HG03196 (cell line): ENCODE measurements around the gene SURF1.

Experiments
- ATAC-seq: cut with Tn5 transposase; IDR thresholded peaks from one replicate; pipeline ENCODE4 v1.9.1; 2021; ENCODE audit not compliant: unreplicated experiment

SURF1 gene

DNA sequence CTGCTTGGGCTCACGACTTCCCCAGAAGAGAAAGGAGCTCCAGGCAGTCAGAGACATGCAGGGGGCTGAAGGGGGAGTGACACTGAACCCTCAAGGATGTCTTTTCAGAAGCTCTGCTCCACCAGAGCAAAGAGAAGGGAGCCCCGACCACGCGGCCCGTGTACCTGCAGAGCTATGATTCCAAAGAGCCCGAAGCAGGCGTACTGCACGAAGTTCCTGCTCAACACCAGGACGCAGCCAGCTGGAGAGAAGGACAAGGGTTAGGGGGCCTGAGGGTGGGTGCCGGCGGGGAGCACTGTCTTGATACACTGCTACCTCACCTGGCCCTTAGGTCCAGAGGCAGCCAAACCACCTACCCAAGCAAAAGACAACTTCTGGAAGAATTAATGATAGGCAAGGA is 10.1 kb upstream of the SURF1 start:
- ATAC-seq: no peak

GRCh38 chr9:133362359-133363044 is 6.2 kb upstream of the SURF1 start:
- no peak for ATAC-seq

GRCh38 chr9:133361507-133362092 is 5.3 kb upstream of the SURF1 start:
- ATAC-seq: no peak

DNA sequence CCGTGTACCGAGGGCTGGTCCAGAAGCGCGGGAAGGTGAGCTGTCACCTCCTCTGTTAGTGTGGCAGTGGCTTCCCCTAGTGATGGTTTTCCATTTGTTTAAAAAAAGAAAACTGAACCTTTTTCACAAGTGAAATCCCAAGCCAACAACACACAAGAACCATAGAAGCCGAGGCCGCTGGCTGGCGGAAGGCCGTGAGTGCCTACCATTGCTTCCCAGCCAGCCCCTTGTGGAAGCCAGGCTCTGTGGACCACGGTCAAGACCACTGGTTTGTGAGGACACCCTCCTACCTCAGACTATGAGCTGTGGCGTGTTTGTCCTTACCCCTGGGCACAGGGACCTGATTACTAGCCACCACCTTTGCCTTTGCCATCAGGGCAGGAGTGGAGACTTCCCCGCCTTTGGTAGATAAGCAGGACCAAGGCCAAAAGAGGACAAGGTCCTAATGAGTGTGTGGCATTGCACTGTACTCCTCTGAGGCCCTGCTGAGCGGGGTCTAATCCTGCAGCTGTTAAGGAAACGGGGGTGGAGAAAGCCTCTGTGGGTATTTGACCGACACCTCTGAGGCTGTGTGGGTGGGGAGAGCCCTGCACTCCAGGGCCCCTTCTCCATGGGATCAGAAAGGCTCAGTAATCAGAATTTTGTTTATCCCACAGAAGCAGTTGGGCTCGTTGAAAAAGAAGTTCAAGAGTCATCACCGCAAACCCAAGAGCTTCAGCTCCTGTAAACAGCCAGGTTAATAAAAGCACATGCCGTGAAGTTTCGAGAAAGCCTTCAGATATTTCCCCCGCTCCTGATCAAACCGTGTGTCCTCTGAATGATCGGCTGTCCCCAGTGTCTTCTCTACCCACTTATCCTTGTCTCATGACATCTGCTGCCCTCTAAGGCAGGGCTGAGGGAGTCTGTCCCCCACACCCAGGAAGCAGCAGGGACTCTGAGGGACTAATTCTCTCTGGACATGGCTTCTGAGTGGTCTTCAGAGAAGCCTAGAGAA is 4.4 kb upstream of the SURF1 start:
- no peak for ATAC-seq

DNA sequence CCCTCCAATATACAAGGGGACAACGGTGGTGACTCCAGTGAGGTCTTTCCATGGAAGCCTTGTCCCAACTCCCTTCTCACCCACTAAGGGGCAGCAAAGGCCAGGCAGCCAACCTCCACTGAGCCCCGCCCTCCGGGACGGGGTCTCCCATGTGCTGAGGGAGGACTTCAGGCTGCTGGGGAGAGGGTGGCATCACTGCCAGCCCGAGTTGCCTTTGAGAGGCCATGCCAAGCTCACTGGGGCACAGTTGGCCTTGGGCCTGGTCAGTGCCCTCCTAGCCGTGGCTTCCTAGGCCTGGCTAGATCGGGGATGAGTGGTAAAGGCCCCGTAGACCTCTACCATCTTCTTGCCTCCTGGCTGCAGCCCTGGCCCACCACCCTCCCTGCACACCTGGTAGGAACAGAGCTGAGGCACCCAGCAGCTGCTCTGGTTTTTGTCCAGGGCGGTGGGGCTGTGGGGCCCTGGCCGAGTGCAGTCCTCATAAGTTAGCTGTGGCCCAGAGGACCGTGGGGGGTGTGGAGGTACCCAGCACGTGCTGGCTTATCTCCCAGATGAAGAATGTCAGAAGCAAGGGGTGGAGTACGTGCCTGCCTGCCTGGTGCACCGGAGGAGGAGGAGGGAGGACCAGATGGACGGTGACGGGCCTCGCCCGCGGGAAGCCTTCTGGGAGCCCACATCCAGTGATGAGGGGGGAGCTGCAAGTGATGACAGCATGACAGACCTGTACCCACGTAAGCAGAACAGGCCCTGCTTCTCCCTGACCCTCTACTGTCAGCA is 3.3 kb upstream of the SURF1 start:
- no peak for ATAC-seq

DNA sequence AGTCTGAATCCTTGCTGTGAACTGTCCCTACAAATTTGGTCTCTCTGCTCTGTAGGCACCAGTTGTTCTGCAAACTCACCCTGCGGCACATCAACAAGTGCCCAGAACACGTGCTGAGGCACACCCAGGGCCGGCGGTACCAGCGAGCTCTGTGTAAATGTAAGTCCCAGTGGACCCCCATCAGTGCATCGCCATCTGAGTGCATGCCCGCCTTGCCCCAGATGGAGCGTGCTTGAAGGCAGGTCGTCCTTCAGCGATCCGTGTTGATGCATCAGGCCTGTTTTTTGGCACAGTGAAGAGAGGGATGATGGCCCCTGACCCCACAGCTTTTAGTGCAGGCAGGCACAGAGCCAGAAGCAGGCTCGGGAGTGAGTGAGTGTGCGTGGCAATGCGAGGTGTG is 1.4 kb upstream of the SURF1 start:
- ATAC-seq: no peak

GRCh38 chr9:133355881-133356357 is 368 bp downstream of the SURF1 start:
- peak; percentile 28 for ATAC-seq

DNA sequence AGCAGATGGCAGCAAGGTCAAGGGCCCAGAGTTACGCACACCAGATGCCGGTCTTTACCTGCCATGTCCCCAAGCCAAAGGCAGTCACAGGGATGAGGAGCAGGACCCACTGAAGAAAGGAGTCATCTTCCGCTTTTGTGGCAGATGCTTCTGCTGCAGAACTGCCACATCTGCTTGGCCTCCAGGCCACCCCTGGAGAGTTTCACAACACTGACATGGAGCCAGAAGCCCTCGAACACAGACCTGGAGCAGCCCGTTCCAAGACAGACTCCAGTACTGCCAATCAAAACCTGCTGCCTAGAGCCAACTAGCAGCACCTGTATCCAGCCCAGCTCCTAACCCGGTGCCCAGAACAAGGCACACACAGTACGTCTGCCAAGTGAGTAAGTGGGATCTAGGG is 1.5 kb downstream of the SURF1 start:
- ATAC-seq: no peak

DNA sequence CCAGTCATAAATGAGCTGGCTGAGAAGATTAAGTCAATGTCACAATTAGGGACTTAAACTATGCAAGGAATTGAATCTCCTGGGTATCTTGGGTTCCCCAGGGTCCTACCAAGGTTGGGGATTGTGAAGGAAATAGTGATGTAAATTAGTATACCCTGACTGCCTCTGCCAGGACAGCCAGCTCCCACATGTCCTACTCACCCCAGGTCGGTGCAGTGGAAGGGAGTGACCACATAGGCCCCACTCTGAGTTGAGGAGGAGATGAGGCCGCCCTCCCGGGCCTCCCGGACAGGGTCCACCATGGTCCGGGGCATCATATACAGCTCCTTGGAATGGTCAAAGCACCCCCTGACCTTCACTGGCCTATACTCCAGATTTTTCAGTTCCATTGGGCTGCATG is 2.7 kb downstream of the SURF1 start:
- ATAC-seq: no peak

DNA sequence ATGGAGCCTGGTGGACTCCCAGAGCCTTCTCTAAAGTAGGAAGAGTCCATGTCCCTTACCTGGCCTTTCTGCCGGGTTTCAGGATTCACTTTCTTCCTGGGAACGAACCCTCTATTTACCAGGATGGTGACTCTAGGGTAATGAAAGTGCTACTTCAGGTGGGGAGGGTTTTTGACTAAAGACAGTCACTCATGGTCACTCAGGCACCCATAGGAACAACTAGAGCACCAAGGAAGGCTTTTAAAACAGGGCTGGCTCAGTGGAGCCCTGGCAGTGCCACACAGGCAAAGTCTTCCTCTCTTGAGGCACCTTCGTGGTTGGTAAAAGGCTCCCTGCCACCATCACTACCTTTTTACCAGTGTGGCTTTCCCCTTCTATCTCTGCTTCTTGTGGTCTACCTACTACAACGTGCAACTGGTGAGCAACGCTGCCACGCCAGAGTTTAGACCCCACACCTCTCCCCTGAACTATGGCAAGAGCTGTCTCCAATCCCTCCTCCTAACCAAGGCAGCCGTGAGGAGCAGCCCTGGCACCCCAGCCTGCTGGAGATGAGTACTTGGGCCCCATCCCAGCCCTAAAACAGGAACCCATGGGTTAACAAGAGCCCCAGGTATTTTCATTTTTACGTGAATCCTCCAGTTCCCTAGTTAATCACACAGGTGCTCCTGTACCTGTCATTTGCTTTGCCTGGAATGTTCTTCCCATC is 3.5 kb downstream of the SURF1 start:
- no peak for ATAC-seq

DNA sequence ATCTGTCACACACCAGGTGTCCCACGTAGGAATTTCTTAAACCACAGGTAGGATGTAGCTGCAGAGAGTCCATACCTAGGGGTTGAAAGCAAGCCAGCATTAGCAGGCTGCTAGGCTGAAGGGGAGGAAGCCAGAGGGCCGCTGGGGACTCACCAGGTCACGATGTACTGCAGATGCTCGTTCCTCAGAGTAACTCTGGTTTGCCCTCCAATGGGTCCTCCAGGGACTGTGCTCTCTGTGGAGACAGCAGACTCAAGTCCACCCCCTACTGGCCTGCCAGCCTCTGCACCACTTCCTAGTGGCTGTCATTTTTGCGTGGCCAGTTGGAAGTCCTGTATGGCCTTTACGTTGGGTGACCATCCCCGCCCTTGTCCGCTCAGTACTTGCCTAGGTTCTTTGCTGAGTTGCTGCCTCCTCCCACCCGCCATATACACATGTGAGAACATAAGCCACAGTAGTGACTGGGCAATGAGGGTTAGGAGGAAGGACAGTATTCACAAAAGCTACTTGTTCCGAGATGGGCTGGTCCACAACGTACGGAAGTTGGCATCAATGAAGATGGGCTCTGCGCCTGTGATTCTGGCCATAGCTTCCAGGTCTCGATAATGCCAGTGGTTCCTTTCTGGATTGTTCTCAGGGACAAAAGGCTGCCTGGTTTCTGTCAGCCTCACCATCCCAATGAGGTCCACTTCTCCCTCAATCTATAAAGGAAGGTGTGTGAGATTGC is 4.2 kb downstream of the SURF1 start:
- no peak for ATAC-seq

- ATAC-seq: no peak
Measured at GRCh38 chr9:133351526-133351907, 4.8 kb downstream of the SURF1 start.

- ATAC-seq: no peak
Measured at GRCh38 chr9:133349965-133350616, 6.2 kb downstream of the SURF1 start.

DNA sequence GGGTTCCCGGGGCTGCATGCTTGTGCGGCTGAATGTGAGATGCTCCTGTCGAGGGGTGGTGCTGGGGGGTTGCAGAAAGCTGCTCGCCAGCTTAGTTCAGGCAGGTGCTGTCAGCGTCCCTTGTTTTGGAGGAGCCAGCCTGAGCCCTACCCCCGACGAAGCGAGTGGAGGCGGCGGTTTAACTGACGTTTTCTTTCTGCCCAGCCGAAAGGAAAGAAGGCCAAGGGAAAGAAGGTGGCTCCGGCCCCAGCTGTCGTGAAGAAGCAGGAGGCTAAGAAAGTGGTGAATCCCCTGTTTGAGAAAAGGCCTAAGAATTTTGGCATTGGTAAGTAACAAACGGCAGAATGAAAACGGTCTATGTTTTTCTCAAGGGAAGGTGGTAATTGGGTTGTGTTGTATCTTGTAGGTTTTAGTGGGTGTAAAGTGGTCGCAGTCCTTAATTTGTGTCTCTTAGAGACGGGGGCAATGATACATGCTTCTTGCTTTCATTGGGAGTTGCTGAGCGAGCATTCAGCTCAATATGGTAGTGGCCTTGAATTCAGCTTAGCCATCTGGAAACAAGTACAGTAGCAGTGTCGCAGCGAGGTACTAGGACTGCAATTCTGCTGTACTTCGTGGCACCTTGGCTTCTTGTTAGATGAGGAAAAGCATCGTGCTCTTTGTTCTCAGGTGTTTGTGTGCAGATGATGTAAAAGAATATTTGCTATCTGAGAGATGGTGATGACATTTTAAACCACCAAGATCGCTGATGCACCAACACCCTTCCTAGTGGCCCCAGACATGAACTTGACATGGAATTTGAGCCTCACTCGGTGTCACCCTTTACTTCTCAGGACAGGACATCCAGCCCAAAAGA is 7.3 kb downstream of the SURF1 start:
- ATAC-seq: no peak

DNA sequence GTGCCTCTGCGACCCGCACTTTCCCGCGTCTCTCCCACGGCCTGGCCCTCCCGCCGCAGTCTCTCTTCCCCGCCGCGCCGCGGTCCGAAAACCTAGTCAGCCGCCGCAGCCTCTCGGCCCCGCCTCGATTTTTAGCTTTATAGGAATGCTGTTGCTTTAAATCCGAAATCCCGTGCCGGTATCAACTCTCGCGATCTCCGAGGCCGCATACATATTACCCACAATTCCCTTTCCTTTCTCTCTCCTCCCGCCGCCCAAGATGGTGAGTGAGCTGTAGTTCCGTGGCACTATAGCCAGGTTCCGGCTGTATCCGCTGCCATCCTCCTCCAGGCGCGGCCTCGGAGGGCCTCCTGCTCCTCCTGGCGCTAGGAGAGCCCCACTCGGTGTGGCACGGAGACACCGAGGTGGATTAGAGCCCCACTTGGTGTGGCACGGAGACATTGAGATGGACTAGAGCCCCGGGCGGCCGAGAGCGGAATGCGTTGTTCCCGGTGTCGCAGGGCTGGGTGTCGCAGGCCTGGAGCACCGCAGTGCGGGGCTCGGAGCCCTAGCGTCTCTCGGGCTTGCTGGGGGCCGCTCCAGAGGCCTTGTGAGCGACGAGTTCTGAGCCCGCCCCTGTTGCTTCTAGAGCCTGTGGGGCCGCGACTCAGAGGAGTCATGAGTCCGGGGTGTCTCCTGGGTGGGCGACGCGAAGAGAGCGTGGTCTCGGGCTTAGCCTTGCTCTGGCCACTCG is 8.1 kb downstream of the SURF1 start, which contains the start of the genes MED22 and RPL7A:
MED22 (minus strand) TSS at position 147 of the 733 bp plus-strand sequence. CDS start 1,469 bp downstream, outside the sequence.
RPL7A (plus strand) TSS at position 234 of the 733 bp plus-strand sequence; CDS start at position 260, 26 bp downstream.
- peak; percentile 74 for ATAC-seq

- peak; percentile 26 for ATAC-seq
Measured at GRCh38 chr9:133347515-133347984, 8.7 kb downstream of the SURF1 start.
